ENCODE results near the gene ZCCHC4. TPM values are rescaled to one million over a fixed set of nuclear protein-coding genes. Genes with fewer than 3 reads are reported as not detected.

The ZCCHC4 gene
- total RNA-seq, 4 donors from 2014 or later = 5.6 to 13.9 (median 10.0) TPM

DNA sequence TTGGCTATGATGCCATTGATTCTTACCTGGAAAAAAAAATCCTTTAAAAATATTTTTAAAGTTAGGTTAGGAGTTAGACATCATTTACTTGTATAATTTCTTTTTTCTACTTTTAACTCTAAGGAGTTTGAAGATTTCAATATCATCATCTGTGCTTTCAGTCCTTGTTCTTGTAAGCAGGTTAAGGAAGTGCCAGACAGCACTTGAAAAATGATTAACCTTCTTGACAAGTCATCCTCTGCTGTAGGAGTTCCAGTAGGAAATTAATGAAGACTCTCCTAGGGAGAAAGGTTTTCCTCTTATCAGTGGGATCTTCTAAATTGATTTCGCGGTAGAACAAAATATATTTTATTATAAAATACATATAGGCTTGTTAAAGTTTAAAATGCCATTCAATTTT, 35.4 kb downstream of the ZCCHC4 start:
- no peaks in the 10 kb centered on the region for H3K4me1 ChIP-seq
- TF ChIP-seq, protein P1, sequence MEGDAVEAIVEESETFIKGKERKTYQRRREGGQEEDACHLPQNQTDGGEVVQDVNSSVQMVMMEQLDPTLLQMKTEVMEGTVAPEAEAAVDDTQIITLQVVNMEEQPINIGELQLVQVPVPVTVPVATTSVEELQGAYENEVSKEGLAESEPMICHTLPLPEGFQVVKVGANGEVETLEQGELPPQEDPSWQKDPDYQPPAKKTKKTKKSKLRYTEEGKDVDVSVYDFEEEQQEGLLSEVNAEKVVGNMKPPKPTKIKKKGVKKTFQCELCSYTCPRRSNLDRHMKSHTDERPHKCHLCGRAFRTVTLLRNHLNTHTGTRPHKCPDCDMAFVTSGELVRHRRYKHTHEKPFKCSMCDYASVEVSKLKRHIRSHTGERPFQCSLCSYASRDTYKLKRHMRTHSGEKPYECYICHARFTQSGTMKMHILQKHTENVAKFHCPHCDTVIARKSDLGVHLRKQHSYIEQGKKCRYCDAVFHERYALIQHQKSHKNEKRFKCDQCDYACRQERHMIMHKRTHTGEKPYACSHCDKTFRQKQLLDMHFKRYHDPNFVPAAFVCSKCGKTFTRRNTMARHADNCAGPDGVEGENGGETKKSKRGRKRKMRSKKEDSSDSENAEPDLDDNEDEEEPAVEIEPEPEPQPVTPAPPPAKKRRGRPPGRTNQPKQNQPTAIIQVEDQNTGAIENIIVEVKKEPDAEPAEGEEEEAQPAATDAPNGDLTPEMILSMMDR (IDR thresholded peaks at IDR 0.05) = no peak
- TF ChIP-seq POLR2A (IDR thresholded peaks at IDR 0.05) = no peak
- DNase-seq = no peak
- no peak overlapping the region for H3K27ac ChIP-seq
- peaks cover 0 to 46% (median 0%) of the 10 kb centered on the region in 3 donors for H3K36me3 ChIP-seq
- no peaks in the 10 kb centered on the region for H3K27me3 ChIP-seq
- no peaks in the 10 kb centered on the region for H3K9me3 ChIP-seq
- intact Hi-C loops (cut with DNase I) = no loop called here
- 96 to 100% methylated on average over 2 of the region's 2 CpGs for WGBS, 2 donors
- no peak overlapping the region for H3K4me3 ChIP-seq

DNA sequence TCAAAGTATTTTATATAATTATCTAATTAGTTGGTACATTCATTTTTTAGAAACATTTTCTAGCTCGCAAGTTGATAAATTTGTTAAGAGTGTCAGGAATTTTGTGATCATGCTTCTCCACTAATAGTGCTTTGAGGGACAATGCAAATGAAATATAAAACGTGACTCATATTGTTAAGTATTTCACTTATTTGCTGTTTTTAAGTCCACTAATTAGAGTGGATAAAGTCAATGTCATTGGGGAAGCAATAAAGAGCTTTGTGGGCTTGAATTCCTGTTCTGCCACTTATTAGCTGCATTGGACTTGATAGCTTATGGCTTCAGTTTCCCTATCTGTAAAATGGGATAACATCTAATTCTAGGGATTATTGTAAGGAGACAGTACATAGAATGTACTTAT, 38.0 kb downstream of the ZCCHC4 start:
- 78 to 84% methylated on average over 2 of the region's 2 CpGs for WGBS, 2 donors
- intact Hi-C loops (cut with DNase I) = no loop called here

DNA sequence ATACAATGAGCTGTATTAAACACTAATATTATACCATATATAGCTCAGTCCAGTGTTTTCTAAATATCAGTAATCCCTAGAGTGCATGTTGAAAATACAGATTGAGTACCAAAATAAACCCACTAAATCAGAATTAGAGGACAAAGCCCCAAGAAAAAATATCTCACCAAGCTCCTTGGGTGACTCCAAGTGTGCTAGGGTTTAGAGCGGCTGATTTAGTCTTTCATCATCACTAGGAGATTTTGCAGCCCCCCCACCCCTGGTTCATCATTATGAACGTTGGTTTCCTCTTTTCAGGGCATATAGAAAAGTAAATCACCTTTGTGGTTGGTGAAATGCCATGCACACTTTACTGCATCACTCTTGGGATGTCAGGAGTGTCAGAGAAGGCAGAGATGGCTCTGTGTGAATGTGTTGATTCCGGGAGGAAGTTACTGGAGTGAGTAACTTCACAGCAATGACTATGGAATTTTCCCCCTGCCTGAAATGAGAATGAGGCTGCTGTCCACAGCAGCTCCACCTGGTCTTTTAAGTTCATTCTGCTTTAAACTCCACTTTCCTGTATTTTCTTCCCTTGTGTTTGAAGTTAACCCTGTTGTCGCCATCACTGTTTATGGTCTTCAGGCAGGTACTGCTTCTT, 39.3 kb downstream of the ZCCHC4 start:
- Histone ChIP-seq H3K27me3 (no peaks in the 10 kb centered on the region), H3K4me3 (no peak overlapping the region), H3K27ac (no peak overlapping the region), H3K9me3 (no peaks in the 10 kb centered on the region), H3K4me1 (no peaks in the 10 kb centered on the region), H3K36me3 (peaks cover 0 to 47% (median 0%) of the 10 kb centered on the region in 3 donors)
- no peak for DNase-seq
- TF ChIP-seq POLR2A (IDR thresholded peaks at IDR 0.05) = no peak
- TF ChIP-seq, protein P1 (IDR thresholded peaks at IDR 0.05) = no peak
- 73 to 86% methylated on average over 4 of the region's 4 CpGs for WGBS, 2 donors
- intact Hi-C loops (cut with DNase I) = no loop called here

More for the DNA sequence above, 38.0 kb downstream of the ZCCHC4 start:
- no peak for DNase-seq
- TF ChIP-seq, protein P1 (IDR thresholded peaks at IDR 0.05) = no peak
- TF ChIP-seq POLR2A (IDR thresholded peaks at IDR 0.05) = no peak
- H3K36me3 ChIP-seq = peaks cover 0 to 51% (median 0%) of the 10 kb centered on the region in 3 donors
- no peak overlapping the region for H3K4me3 ChIP-seq
- H3K27me3 ChIP-seq = no peaks in the 10 kb centered on the region
- H3K4me1 ChIP-seq = no peaks in the 10 kb centered on the region
- H3K9me3 ChIP-seq = no peaks in the 10 kb centered on the region
- H3K27ac ChIP-seq = no peak overlapping the region

DNA sequence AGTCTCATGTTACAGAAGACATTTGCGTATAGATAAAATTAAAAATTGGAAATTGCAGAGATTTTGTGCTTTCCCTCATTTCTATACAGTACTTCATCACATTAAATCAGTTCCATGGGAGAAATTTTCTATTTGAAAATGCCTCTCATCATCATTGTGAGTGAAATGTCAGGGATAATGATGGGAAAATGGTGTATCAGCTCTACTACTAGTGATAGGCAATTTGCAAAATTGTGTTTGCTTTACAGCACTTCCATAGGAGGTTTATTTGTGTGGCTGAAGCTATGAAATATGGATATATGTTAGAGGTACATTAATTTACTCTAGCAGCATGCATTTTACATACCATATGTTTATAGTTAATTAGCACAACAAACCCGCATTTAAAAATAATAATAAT, 43.5 kb downstream of the ZCCHC4 start:
- Histone ChIP-seq H3K27me3 (no peaks in the 10 kb centered on the region), H3K9me3 (no peaks in the 10 kb centered on the region), H3K27ac (no peak overlapping the region), H3K4me3 (no peak overlapping the region), H3K36me3 (peaks cover 0 to 27% (median 0%) of the 10 kb centered on the region in 3 donors), H3K4me1 (no peaks in the 10 kb centered on the region)
- DNase-seq = no peak
- TF ChIP-seq, protein P1 (IDR thresholded peaks at IDR 0.05) = no peak
- no peak for TF ChIP-seq POLR2A (IDR thresholded peaks at IDR 0.05)
- intact Hi-C loops (cut with DNase I) = no loop called here
- 92 to 98% methylated on average over 2 of the region's 2 CpGs for WGBS, 2 donors

DNA sequence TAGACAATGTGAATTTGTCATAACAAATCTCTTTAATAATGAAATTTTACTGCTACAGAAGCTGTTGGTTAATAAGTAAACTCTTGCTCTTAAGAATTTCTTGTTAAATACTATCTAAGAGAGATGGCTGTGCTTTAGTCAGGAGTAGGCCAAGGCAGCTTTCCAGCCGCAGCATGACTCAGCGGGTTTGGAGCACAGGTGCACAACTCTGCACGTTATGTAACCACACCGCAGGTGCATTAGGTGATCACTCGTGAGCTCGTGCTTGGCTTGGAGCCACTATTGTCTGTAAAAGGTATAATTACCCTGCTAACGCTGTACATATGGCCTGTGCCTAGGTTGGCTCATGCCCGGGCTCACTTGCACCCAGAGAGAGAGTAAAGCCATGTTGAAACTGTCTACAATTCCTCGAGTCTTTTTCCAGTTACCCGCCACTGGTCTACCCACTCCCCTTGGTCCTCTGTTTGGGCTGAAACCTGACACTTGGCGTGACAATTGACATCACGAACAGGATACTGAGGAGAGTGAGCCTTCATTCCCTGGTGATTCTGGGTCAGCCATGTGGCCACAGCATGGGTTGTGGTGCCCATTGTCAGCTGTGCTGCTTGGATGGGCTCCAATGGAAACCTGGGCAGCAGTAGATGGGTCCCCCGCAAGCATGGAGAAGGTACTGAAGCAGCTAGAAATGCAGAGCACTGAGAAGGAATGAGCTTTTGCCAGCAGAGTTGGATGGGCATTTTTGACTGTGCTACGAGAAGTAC, 46.1 kb downstream of the ZCCHC4 start:
- Histone ChIP-seq H3K9me3 (no peaks in the 10 kb centered on the region), H3K36me3 (peaks cover 0 to 5% (median 0%) of the 10 kb centered on the region in 3 donors), H3K27me3 (no peaks in the 10 kb centered on the region), H3K27ac (no peak overlapping the region), H3K4me1 (no peaks in the 10 kb centered on the region), H3K4me3 (no peak overlapping the region)
- TF ChIP-seq, protein P1 (IDR thresholded peaks at IDR 0.05) = no peak
- no peak for TF ChIP-seq POLR2A (IDR thresholded peaks at IDR 0.05)
- DNase-seq = no peak
- 69 to 75% methylated on average over 12 to 14 of the region's 14 CpGs for WGBS, 2 donors
- intact Hi-C loops (cut with DNase I) = no loop called here

Measured in esophagus squamous epithelium (tissue), 5 donors.